ENCODE measurements around the gene MYT1. TPM values are rescaled to one million over a fixed set of nuclear protein-coding genes. Genes with fewer than 3 reads are reported as not detected.
A peak's percentile ranks its signal among the peaks of the same experiment; 100 is the strongest.

The MYT1 gene
- total and polyA plus RNA-seq, 2 of the 8 experiments (the other 6 are each of a cell fraction or from before 2014, with no cell fraction given): 0.63 to 2.0 TPM

DNA sequence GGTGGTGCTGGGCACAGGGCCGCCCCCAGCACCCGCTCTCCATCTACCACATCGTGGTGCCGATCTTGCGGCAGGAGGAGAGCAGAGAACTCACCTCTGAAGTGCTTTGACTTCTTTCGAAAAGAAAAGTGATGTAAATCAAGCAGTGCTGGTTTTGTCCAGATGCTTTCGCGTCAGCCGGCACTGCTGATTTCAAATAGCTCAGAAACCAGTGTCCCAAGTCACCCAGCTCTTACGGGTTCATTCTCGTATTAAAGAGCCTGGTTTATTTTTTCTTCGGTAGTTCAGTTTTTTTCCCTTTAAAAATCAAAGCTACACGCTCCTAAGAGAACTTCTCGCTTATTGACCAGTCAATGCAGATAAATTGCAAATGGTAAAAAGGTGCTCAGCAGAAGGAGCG is 32.1 kb downstream of the MYT1 start:
- no peak overlapping the region for H3K14ac ChIP-seq (ENCODE audit: insufficient read length)
- TF ChIP-seq KDM5A (IDR thresholded peaks at IDR 0.05; ENCODE audit: low read length): no peak
- TF ChIP-seq BRCA1 (IDR thresholded peaks at IDR 0.05; ENCODE audit: low read depth, low read length): no peak
- 91% methylated on average over 15 of the region's 15 CpGs; no CpG with 5 or more reads in 1 of the 2 experiments for WGBS, 2 experiments (ENCODE audit: extremely low coverage in 1 of 2, insufficient coverage in 1 of 2, insufficient read length in 1 of 2, insufficient replicate concordance in 2 of 2, low coverage in 1 of 2, low lambda C conversion rate in 2 of 2, missing lambda C conversion rate in 1 of 2)
- H3K9me3 ChIP-seq (ENCODE audit: insufficient read depth in 2 of 2, low read depth in 1 of 2, low read length in 1 of 2): no peaks in the 10 kb centered on the region; a peak in 1 of 4 replicates
- DNase-seq (ENCODE audit: low read depth in 1 of 2, low spot score in 2 of 2): no peak
- H3K23ac ChIP-seq (ENCODE audit: insufficient read length): no peak overlapping the region
- no peak overlapping the region for H3K9ac ChIP-seq (replicated peaks in 1 of 4; ENCODE audit: extremely low read depth in 1 of 4, low read depth in 3 of 4, low read length in 3 of 4)
- H3K23me2 ChIP-seq (ENCODE audit: low read depth, low read length): no peaks in the 10 kb centered on the region; the same call in 1 of the 2 replicates
- H4K8ac ChIP-seq (ENCODE audit: extremely low read depth, insufficient read depth, low read length): 0 out of 2 replicates have a peak overlapping the region, but pooled peaks have one; percentile 57
- no peaks in the 10 kb centered on the region for H3K79me1 ChIP-seq (ENCODE audit: low read depth, low read length)
- FAIRE-seq: no peak
- no peak overlapping the region for H3K4me3 ChIP-seq (ENCODE audit: extremely low read depth in 1 of 4, insufficient read depth in 2 of 4, low read depth in 3 of 4, low read length in 4 of 4)
- H3K56ac ChIP-seq (replicated peaks; ENCODE audit: insufficient read length, low read depth, low read length): no peak overlapping the region
- ChIA-PET CTCF (ENCODE audit: partially characterized antibody) (interaction anchor here (0.8 to 5.5 kb wide), 3 partner anchors 27 to 51 kb away, joined by 3 to 30 read pairs (median 5); no protein-coding TSS in a partner anchor), POLR2A (ENCODE audit: partially characterized antibody) (interaction anchor here (1.4 kb wide), 1 partner anchor 28 kb away, joined by 4 read pairs; no protein-coding TSS in a partner anchor)
- H4K5ac ChIP-seq (ENCODE audit: insufficient read length, low read depth, low read length): no peak overlapping the region
- H3K4ac ChIP-seq (replicated peaks; ENCODE audit: insufficient read length, low read depth, low read length): no peak overlapping the region
- no peak overlapping the region for H2BK20ac ChIP-seq (ENCODE audit: low read length)
- H3K27ac ChIP-seq (ENCODE audit: low read depth, low read length): no peak overlapping the region
- H3K36me3 ChIP-seq (ENCODE audit: control insufficient read depth in 2 of 4, insufficient read depth in 4 of 4, low read length in 3 of 4): 0 out of 8 replicates have a peak, but pooled peaks cover 0 to 2% (median 0%) of the 10 kb centered on the region in 4 experiments
- H2BK12ac ChIP-seq (ENCODE audit: low read depth, low read length): no peak overlapping the region
- H4K20me1 ChIP-seq (replicated peaks in 1 of 2; ENCODE audit: control insufficient read depth in 1 of 2, insufficient read depth in 2 of 2, low read length in 2 of 2): no peaks in the 10 kb centered on the region
- no peak overlapping the region for H2BK5ac ChIP-seq (ENCODE audit: low read depth, low read length)
- H3K79me2 ChIP-seq (ENCODE audit: control insufficient read depth in 1 of 2, insufficient read depth in 2 of 2, low read length in 2 of 2): no peaks in the 10 kb centered on the region
- peaks cover 0 to 9% (median 6%) of the 10 kb centered on the region in 4 experiments; a peak in 5 of 7 replicates for H3K4me1 ChIP-seq (replicated peaks in 1 of 4; ENCODE audit: control insufficient read depth in 3 of 4, insufficient read depth in 4 of 4, low read length in 3 of 4)
- H2AK5ac ChIP-seq (ENCODE audit: low read depth, low read length): no peak overlapping the region
- no peak overlapping the region for H3K4me2 ChIP-seq (ENCODE audit: insufficient read depth in 1 of 2, low read depth in 2 of 2, low read length in 2 of 2)
- no peak overlapping the region for H2BK120ac ChIP-seq (replicated peaks; ENCODE audit: low read depth, low read length)
- H2BK15ac ChIP-seq (ENCODE audit: low read length): no peak overlapping the region
- no peak overlapping the region for H4K91ac ChIP-seq (replicated peaks; ENCODE audit: insufficient read length, low read length)
- H3K27me3 ChIP-seq (replicated peaks in 1 of 4; ENCODE audit: control insufficient read depth in 3 of 4, extremely low read depth in 1 of 4, insufficient read depth in 3 of 4, low read length in 3 of 4): no peaks in the 10 kb centered on the region
- H3K18ac ChIP-seq (ENCODE audit: extremely low read depth, low read length): no peak overlapping the region
- no peak overlapping the region for H2AFZ ChIP-seq (ENCODE audit: low read length)

Measured in H1 (cell line).